NCI-H226 (cell line): Measurements from ENCODE around the gene PRR20G.
"Not testable (repeated sequence)": the region's sequence is repeated elsewhere in the genome, so short reads cannot be mapped to it uniquely, and the experiment has no call there.

Experiments used
- DNase-seq: peaks from one replicate; pipeline ENCODE4 v3.0.0-alpha.2; 2015

The PRR20G gene

DNA sequence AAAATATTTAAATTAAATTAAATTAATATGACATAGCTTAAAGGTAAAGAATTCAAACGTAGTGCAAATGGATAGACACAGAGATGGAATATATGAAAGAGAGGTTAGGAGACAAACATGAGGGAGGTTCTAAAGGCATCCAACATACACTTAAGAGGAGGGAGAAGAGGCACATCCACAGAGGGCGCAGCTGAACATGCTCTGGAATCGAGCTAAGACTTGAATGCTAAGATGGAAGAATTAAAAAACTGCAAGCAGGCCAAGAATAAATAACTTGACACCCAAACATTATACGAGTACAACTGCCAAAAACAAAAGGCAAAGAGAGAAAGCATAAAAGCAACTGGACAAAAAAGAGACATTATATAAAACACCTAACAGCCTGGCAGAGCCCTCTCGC lies 9.1 kb upstream of the PRR20G start:
- DNase-seq: no peak

DNA sequence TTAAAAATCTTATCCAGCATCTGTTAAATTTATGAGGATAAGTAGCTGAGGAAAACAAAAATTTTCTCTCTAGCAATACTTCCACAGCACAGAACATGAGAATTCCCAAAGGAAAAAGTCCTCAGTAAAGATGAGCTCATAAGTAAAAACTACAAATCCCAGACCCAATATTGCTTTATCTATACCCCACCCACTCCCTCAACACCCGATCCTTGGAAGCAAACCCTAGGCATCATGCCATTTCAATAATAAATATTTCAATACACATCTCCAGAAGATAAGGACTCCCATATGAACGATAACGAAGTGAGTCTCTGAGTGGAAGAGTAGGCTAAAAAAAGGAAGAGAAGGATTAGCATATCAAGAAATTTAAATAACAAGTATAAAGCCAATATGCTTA lies 8.3 kb upstream of the PRR20G start:
- DNase-seq: no peak

GRCh38 chr3:127293650-127294049 lies 5.8 kb upstream of the PRR20G start:
- DNase-seq: not testable (repeated sequence)

GRCh38 chr3:127291611-127292010 lies 3.8 kb upstream of the PRR20G start:
- DNase-seq: no peak

- DNase-seq: no peak
Observed at GRCh38 chr3:127291114-127291513, 3.3 kb upstream of the PRR20G start.

DNA sequence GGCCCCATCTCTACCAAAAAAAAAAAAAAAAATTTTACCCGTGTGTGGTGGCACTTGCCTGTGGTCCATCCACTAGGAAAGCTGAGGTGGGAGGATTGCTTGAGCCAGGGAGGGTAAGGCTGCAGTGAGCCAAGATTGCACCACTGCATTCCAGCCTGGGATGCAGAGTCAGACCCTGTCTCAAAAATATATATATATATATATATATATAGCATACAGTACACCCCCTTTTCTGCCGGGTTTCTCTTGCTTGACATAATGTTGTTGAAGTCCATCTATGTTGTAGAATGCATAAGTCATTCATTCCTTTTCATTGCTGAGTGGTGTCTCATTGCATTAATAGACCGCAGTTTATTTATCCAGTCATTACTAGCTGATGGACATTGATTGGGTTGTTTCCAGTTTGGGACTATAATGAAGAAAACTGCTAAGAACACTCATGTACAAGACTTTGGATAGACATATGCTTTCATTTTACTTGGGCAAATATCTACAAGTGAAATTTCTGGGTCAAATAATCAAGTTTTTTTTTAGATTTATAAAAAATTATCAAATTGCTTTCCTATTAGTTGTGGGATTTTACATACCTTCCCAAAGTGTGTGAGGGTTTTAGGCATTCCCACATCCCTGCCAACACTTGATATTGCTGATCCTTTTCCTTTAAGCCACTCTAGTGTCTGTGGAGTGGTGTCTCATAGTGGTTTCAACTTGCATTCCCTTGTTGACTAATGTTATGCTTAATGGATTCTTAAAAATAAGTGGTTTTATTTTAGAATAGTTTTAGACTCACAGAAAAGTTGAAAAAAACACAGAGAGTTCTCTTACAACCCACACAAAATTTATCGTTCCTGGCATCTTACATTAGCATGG lies 2.1 kb upstream of the PRR20G start:
- no peak for DNase-seq

DNA sequence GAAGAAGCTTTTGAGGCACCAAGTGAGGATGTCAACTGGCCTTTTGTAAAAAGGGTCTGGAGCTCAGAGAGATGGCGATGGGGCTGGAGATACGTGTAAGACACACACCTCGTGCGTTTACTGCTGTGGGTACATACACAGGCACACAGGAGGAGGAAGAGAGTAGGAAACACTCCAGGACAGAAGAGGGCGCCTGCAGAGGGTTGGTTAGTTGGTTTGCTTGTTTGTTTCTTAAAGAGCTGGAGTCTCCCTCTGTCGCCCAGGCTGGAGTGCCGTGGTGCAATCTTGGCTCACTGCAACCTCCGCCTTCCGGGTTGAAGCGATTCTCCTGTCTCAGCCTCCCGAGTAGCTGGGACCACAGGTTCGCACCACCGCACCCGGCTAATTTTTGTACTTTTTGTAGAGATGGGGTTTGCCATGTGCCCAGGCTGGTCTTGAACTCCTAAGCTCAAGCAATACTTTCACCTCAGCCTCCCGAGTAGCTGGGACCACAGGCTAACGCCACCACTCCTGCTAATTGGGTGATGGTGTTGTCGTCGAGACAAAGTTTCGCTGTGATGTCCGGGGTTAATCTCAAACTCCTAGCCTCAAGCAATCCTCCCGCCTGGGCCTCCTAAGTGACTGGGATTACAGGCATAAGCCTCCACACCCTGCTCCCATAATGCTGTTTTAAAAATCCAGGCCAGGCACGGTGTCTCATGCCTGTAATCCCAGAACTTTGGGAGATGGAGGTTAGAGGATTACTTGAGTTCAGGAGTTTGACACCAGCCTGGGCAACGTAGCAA lies 1.3 kb upstream of the PRR20G start:
- no peak for DNase-seq

- DNase-seq: no peak
Observed at GRCh38 chr3:127288343-127288742, 497 bp upstream of the PRR20G start.

DNA sequence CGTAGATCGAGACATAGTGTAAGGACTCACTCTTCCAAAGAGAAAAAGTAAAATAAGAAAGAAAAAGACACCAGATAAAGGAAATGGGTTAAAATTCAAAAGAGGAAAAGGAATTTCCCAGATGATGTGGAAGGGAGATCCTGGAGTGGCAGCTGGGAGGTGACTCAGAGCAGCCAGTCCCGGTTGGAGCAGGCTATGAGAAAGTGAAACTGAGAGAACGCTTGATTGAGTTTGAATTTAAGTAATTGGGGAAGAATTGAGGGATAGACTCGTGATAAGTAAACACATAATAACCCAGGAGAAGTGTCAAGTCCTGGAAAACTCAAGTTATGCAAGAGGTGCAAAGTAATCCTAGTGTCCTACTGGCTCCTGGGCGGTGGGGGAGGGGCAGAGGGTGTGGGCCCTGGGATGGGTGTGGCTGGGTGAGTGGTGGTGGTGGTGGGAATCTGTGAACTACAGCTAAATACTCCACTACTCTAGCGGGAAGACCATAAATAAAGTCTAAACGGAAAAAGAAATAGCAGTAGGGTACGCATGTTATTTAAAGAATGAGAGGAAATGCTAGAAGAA lies 1.2 kb downstream of the PRR20G start:
- peak; percentile 48 for DNase-seq

DNA sequence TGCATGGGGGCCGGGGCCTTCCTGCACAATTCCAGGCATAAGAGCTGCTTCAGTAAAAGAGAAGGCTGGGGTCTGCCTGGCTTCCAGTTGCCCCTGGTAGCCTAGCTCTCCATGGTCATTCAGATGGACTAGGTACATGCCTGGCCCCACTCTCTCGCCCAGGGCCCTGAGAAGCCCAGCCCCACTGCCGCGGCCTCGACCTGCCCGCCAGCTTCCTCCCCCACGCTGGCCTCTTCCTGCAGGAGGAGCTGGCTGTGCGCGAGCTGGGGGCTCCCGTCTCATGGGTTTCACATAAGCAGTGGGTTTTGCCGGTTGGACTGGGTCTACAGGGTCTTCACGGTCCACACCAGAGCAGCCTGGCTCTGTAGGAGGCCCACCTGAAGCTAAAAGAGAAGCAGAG lies 3.6 kb downstream of the PRR20G start:
- no peak for DNase-seq

GRCh38 chr3:127277561-127277960 lies 10.3 kb downstream of the PRR20G start:
- no peak for DNase-seq

- no peak for DNase-seq
Observed at GRCh38 chr3:127276995-127277394, 10.9 kb downstream of the PRR20G start.

- DNase-seq: no peak
Observed at GRCh38 chr3:127276396-127276795, 11.4 kb downstream of the PRR20G start.

DNA sequence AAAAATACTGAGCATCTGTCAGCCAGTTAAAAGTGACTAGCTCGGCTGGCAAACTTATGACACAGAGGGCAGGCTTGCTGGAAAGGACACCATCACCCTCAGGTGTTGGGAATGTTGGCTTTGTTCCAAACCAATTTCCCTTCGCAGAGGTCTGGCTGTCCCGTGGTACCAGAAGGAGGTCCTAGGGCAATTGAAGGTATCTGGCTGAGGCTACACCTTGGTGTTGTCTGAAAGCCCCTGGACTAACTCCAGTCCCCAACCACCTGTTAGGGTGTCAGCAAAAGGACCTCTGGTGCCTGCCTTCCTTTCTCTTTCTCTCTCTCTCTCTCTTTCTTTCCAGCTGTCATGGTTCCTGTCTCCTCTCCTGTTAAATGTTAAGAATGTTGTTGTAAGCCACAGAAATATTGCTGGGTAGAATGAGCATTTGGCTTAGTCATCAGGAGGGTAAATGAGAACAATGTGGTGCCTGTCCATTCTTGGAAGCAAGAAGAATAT lies 12.5 kb downstream of the PRR20G start:
- DNase-seq: no peak

DNA sequence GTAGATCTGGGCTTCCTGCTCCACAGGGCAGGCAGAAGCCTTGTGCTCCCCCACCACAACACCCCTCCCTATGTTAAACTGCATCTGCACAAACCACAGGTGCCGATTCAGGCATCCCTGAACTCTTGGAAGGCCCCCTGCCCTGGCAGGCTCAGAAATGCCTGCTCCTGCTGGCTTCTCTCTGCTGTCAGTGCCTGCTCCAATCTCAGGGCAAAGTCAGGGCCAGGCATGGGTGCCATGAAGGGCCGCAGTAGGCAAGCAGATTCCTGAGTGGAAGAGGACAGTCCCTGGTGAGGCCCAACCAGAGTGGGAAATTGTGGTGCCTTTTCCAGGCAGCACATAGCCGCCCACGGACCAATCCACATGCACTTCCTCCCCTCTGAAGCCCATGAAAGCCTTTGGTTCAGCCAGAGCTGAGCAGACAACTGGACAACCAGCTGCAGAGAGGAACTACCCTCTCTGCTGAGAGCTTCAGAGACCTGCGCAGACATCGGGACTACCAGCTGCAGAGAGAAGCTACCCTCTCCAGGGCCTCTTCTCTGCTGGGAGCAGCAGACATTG lies 13.6 kb downstream of the PRR20G start:
- DNase-seq: no peak

- DNase-seq: no peak
Observed at GRCh38 chr3:127273206-127273605, 14.6 kb downstream of the PRR20G start.

DNA sequence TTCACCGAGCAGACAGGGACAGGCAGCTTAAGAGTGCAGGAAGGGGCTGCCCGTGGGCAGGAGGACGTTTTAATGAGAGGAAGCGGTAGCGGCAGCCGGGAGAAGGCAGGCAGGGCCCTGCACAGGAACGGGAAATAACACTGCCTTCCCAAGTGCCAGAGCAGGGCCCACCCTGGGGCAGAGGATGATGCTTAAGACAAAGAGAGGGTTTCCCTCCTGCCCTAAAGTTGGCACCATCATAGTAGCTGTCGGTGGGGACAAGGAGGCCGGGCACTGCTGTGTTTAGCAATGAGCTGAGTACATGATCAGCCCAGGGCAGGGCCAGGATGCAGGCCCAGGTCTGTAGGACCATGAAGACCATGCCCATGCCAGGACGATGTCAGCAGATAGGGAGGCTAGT lies 21.7 kb downstream of the PRR20G start:
- no peak for DNase-seq

DNA sequence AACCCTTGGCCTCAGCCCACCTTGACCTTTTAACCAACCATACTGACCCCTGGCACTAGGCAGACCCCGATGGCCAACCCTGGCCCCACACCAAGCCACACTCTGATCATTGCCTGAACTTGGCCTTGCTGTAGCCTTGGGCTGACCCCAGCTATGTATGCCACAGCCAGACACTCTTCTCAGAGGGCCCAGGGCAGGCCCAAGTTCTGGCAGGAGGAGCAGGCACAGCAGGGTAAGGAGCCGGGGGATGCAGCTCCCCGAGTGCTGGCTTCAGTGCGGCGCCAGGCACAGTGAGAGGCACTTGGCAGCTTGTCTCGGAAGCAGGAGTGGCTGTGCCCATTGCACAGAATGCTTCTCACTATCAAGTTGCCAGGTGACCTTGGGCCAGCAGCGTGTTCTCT lies 22.3 kb downstream of the PRR20G start:
- no peak for DNase-seq

DNA sequence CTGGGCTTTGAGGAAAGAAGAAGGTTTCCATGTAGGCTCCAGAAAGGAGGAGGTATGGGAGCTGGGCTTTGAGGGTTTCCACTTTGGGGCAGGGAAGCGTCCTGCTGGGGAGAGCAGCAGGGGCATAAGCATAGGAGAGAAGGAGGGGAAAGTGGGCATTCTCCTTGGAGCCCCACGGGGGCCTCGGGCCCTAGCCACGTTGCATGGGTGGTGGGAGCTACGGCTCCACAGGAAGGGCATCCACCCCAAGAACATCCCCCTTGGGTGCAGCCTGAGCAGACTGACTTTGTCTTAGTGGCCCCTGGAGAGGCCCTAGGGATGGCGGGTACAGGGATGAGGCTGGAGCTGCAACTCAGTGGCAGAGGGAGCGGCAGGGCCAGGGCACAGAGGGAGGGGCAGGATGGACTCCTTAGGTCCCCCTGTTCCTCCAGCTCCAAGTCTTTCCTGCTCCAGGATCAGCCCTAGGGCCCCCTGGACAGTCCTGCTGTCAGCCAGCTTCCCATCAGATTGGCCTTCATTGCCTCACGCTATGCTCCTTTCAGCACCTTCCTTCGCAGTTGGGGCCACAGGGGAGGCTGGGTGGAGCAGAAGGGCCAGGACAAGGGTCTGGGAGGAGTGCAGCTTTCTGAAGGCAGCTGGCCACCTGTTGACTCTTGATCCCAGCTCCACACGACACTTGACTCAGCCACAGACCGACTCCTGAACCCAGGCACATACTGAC lies 22.9 kb downstream of the PRR20G start:
- DNase-seq: no peak

DNA sequence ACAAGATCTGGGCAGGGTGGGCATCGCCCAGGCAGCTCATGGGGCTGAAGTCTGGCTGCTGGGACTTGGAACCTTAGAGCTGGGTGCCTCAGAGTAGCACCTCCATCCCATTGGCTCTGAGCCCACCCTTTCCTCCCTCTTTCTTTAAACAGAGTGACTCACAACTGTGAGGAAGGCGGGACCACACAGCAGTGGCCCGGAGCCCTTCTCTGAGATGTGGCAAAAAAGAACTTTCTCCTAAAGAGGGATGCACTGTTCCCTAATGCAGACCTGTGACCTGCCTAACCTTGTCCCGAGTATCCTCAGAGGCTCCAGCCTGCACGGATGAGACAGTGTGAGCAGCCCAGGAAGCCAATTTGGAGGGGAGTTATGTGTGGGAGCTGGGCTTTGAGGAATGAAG lies 23.6 kb downstream of the PRR20G start:
- DNase-seq: no peak

- no peak for DNase-seq
Observed at GRCh38 chr3:127263586-127264231, 24.1 kb downstream of the PRR20G start.

- no peak for DNase-seq
Observed at GRCh38 chr3:127263037-127263436, 24.8 kb downstream of the PRR20G start.
